Sigmoid colon (tissue), 4 donors: ENCODE data around the gene TYR.

Experiments
- EP300 ChIP-seq, 4 donors: sonication (generic); formaldehyde crosslinking; IDR thresholded peaks; one replicate each; pipeline ENCODE4 v1.6.1; 2017; ENCODE audit warnings: antibody characterized with exemption in 4 of 4
- POLR2A ChIP-seq, 2 donors: fragments of 450-650 bp; IDR thresholded peaks; one replicate each; pipeline ENCODE4 v1.6.1; 2016; ENCODE audit warnings: antibody characterized with exemption in 2 of 2, mild to moderate bottlenecking in 2 of 2, moderate library complexity in 2 of 2
- POLR2AphosphoS5 ChIP-seq, 4 donors: sonication (generic); formaldehyde crosslinking; IDR thresholded peaks; one replicate each; pipeline ENCODE4 v1.6.1; 2017; ENCODE audit warnings: antibody characterized with exemption in 4 of 4
- TF ChIP-seq, protein P1 (sequence below), 4 experiments: fragments of 450-650 bp in 3 of 4; fragments of 200-600 bp in 1 of 4; IDR thresholded peaks; one replicate each; pipeline ENCODE4 v1.5.1; 2016 to 2019; ENCODE audit warnings: antibody characterized with exemption in 4 of 4, mild to moderate bottlenecking in 3 of 4, moderate library complexity in 2 of 4

DNA sequence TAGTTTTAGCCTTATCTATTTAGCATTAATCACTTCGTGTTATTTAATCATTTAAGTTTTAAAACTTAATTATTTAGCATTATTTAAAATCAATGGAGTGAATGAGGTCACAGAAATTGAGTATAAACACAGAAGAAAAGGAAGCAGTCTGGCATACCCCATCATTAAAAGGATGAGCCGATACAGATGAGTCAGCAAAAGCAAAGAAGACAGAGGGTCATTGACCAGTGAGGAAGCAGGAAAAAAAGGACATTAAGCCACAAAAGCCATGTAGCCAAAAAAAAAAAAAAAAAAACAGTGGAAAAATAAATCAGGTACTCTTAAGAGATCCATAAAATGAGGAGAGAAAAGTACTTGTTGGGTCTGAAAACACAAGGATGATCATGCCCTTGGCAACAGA, 71.5 kb downstream of the TYR start:
- TF ChIP-seq, protein P1, sequence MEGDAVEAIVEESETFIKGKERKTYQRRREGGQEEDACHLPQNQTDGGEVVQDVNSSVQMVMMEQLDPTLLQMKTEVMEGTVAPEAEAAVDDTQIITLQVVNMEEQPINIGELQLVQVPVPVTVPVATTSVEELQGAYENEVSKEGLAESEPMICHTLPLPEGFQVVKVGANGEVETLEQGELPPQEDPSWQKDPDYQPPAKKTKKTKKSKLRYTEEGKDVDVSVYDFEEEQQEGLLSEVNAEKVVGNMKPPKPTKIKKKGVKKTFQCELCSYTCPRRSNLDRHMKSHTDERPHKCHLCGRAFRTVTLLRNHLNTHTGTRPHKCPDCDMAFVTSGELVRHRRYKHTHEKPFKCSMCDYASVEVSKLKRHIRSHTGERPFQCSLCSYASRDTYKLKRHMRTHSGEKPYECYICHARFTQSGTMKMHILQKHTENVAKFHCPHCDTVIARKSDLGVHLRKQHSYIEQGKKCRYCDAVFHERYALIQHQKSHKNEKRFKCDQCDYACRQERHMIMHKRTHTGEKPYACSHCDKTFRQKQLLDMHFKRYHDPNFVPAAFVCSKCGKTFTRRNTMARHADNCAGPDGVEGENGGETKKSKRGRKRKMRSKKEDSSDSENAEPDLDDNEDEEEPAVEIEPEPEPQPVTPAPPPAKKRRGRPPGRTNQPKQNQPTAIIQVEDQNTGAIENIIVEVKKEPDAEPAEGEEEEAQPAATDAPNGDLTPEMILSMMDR (IDR thresholded peaks at IDR 0.05): no peak
- TF ChIP-seq POLR2A (IDR thresholded peaks at IDR 0.05) (no peak), POLR2AphosphoS5 (IDR thresholded peaks at IDR 0.05) (no peak), EP300 (IDR thresholded peaks at IDR 0.05) (no peak)
